HG03558 (cell line): Measurements from ENCODE around the gene PLA2G2F.

Experiments
- ATAC-seq: cut with Tn5 transposase; IDR thresholded peaks from one replicate; pipeline ENCODE4 v1.9.1; 2021; ENCODE audit warnings: moderate number of reproducible peaks; ENCODE audit not compliant: unreplicated experiment; ENCODE audit errors: extremely low read depth

Gene PLA2G2F

GRCh38 chr1:20187103-20187812 is 48.1 kb downstream of the PLA2G2F start:
- ATAC-seq = no peak

- ATAC-seq = no peak
Observed at GRCh38 chr1:20187813-20188454, 48.8 kb downstream of the PLA2G2F start.

GRCh38 chr1:20188455-20188817 is 49.3 kb downstream of the PLA2G2F start:
- ATAC-seq = no peak

GRCh38 chr1:20189664-20190063 is 50.5 kb downstream of the PLA2G2F start:
- no peak for ATAC-seq

GRCh38 chr1:20190256-20191160 is 51.4 kb downstream of the PLA2G2F start:
- no peak for ATAC-seq

GRCh38 chr1:20191266-20191825 is 52.2 kb downstream of the PLA2G2F start:
- ATAC-seq = no peak

- no peak for ATAC-seq
Observed at GRCh38 chr1:20192364-20192763, 53.2 kb downstream of the PLA2G2F start.

GRCh38 chr1:20192871-20193411 is 53.8 kb downstream of the PLA2G2F start:
- no peak for ATAC-seq

- no peak for ATAC-seq
Observed at GRCh38 chr1:20194224-20194623, 55.1 kb downstream of the PLA2G2F start.

GRCh38 chr1:20194757-20195461 is 55.8 kb downstream of the PLA2G2F start:
- ATAC-seq = no peak

GRCh38 chr1:20195462-20195780 is 56.3 kb downstream of the PLA2G2F start:
- ATAC-seq = no peak

- no peak for ATAC-seq
Observed at GRCh38 chr1:20197329-20197791, 58.2 kb downstream of the PLA2G2F start.

- ATAC-seq = no peak
Observed at GRCh38 chr1:20198296-20198695, 59.2 kb downstream of the PLA2G2F start.

GRCh38 chr1:20198918-20199317 is 59.8 kb downstream of the PLA2G2F start:
- no peak for ATAC-seq

GRCh38 chr1:20199403-20199802 is 60.3 kb downstream of the PLA2G2F start:
- no peak for ATAC-seq

GRCh38 chr1:20199840-20200239 is 60.7 kb downstream of the PLA2G2F start:
- ATAC-seq = no peak
